ENCODE results near the gene USP26.
"Not testable (repeated sequence)": the region's sequence is repeated elsewhere in the genome, so short reads cannot be mapped to it uniquely, and the experiment has no call there.

- not testable (repeated sequence) for TF ChIP-seq CTCF (IDR thresholded peaks at IDR 0.05; ENCODE audit: low read depth, low read length, poor library complexity, severe bottlenecking); EZH2phosphoT487 (IDR thresholded peaks at IDR 0.05; ENCODE audit: borderline replicate concordance, low read length)
These were observed 11.9 kb downstream of the USP26 start for GRCh38 chrX:133085056-133085455.

All from DOHH2 (cell line).